B cell (primary cell): ENCODE data around the gene COQ9. TPM values are rescaled to one million over a fixed set of nuclear protein-coding genes. Genes with fewer than 3 reads are reported as not detected.

Experiments
- ATAC-seq: fragments of 200-7000 bp; cut with Tn5 transposase; one replicate; pipeline ENCODE4 v1.10.0; 2021; ENCODE audit warnings: low read depth, mild to moderate bottlenecking, moderate number of reproducible peaks, moderate library complexity
- CTCF ChIA-PET: fragments of 350-600 bp; sonication (Branson Sonifier 250); formaldehyde crosslinking; loops from one replicate; lab custom pipeline; 2021; ENCODE audit warnings: antibody characterized with exemption, inconsistent platforms; lab: Charles Lee
- POLR2A ChIA-PET: fragments of 350-600 bp; sonication (Branson Sonifier 250); formaldehyde crosslinking; loops from one replicate; lab custom pipeline; 2021; ENCODE audit warnings: antibody characterized with exemption; lab: Charles Lee
- DNase-seq: peaks from one replicate; pipeline ENCODE4 v3.0.0; 2013
- H2AFZ ChIP-seq: 2 replicates; pipeline ENCODE4 v1.6.1; 2012; ENCODE audit warnings: mild to moderate bottlenecking, low read depth, low read length; ENCODE audit not compliant: insufficient read depth, poor library complexity, severe bottlenecking
- H3K27ac ChIP-seq, 2 donors: 1 replicate in 1 of 2; 2 replicates in 1 of 2; pipeline ENCODE4 v1.5.1; 2012 to 2013; ENCODE audit warnings: low read length in 2 of 2, mild to moderate bottlenecking in 2 of 2, moderate library complexity in 1 of 2
- H3K27me3 ChIP-seq, 4 experiments: fragments of 200-600 bp in 1 of 4; sonication (generic) in 1 of 4; replicated peaks in 1 of 4; 1 replicate in 2 of 4; 2 replicates in 2 of 4; pipeline versions ENCODE4 v1.6.1 to v1.7.0; 2013 to 2016; ENCODE audit warnings: low read length in 3 of 4, mild to moderate bottlenecking in 2 of 4, mixed read lengths in 1 of 4, moderate library complexity in 1 of 4; ENCODE audit not compliant: insufficient read depth in 4 of 4, control insufficient read depth in 3 of 4; ENCODE audit errors: control extremely low read depth in 1 of 4
- H3K36me3 ChIP-seq, 2 experiments: replicated peaks in 1 of 2; 1 replicate in 1 of 2; 2 replicates in 1 of 2; pipeline versions ENCODE4 v1.6.1 to v1.7.1; 2013; ENCODE audit warnings: low read length in 1 of 2; ENCODE audit not compliant: insufficient read depth in 2 of 2, control insufficient read depth in 1 of 2; ENCODE audit errors: control extremely low read depth in 1 of 2, extremely low read depth in 1 of 2
- H3K4me1 ChIP-seq, 2 donors: fragments of 200-600 bp in 1 of 2; sonication (generic) in 1 of 2; 1 replicate in 1 of 2; 2 replicates in 1 of 2; pipeline versions ENCODE4 v1.5.1 to v1.6.1; 2013 to 2017; ENCODE audit warnings: low read length in 2 of 2; ENCODE audit not compliant: control insufficient read depth in 2 of 2, insufficient read depth in 2 of 2
- H3K4me2 ChIP-seq: replicated peaks from 2 replicates; pipeline ENCODE3; 2012; ENCODE audit warnings: mild to moderate bottlenecking, low read depth, low read length; ENCODE audit not compliant: poor library complexity, severe bottlenecking
- H3K4me3 ChIP-seq, 5 experiments: fragments of 200-600 bp in 1 of 5; sonication (generic) in 1 of 5; 1 replicate in 3 of 5; 2 replicates in 2 of 5; pipeline versions ENCODE4 v1.5.1 to v1.7.0; 2011 to 2016; ENCODE audit warnings: low read length in 4 of 5, mild to moderate bottlenecking in 4 of 5, low read depth in 2 of 5, control low read depth in 1 of 5, moderate library complexity in 1 of 5; ENCODE audit not compliant: insufficient read depth in 1 of 5; ENCODE audit errors: control extremely low read depth in 1 of 5, extremely low read depth in 1 of 5
- H3K79me2 ChIP-seq: fragments of 200-600 bp; sonication (generic); one replicate; pipeline ENCODE4 v1.6.0; 2016; ENCODE audit warnings: low read length; ENCODE audit not compliant: control insufficient read depth, insufficient read depth
- H3K9ac ChIP-seq: fragments of 200-600 bp; sonication (generic); 2 replicates; pipeline ENCODE4 v1.6.1; 2017; ENCODE audit warnings: mild to moderate bottlenecking, low read length, moderate library complexity
- H3K9me3 ChIP-seq, 3 donors: one replicate each; pipeline versions ENCODE4 v1.6.1 to v1.7.1; 2013; ENCODE audit warnings: low read length in 2 of 3; ENCODE audit not compliant: control insufficient read depth in 2 of 3, insufficient read depth in 1 of 3; ENCODE audit errors: control extremely low read depth in 1 of 3
- H4K20me1 ChIP-seq: 2 replicates; pipeline ENCODE4 v1.6.0; 2012; ENCODE audit warnings: mild to moderate bottlenecking, low read length; ENCODE audit not compliant: insufficient read depth, control insufficient read depth, poor library complexity, severe bottlenecking
- H3K27ac Mint-ChIP-seq: one replicate; pipeline ENCODE4 v1.8.0; 2021; ENCODE audit warnings: mixed read lengths
- H3K27me3 Mint-ChIP-seq: one replicate; pipeline ENCODE4 v1.8.0; 2021; ENCODE audit warnings: mixed read lengths
- H3K4me1 Mint-ChIP-seq: one replicate; pipeline ENCODE4 v1.8.0; 2021; ENCODE audit warnings: mixed read lengths
- H3K4me3 Mint-ChIP-seq: one replicate; pipeline ENCODE4 v1.8.0; 2021; ENCODE audit warnings: mixed read lengths
- H3K9me3 Mint-ChIP-seq: one replicate; pipeline ENCODE4 v1.8.0; 2022; ENCODE audit warnings: mixed read lengths; ENCODE audit not compliant: insufficient read depth
- EZH2 ChIP-seq: IDR thresholded peaks from 2 replicates; pipeline ENCODE4 v1.6.1; 2012; ENCODE audit warnings: borderline replicate concordance, low read depth, mild to moderate bottlenecking, moderate library complexity, low read length; ENCODE audit not compliant: insufficient read depth, poor library complexity, severe bottlenecking
- WGBS: methylation state at CpG from one replicate; pipeline ENCODE4 v1.1.5; 2013; ENCODE audit warnings: missing lambda C conversion rate; ENCODE audit not compliant: insufficient coverage; 5-methylcytosine and 5-hydroxymethylcytosine counted together
- intact Hi-C: fragments of 100-400 bp; cut with micrococcal nuclease; formaldehyde crosslinking; loops from one replicate; pipeline ENCODE4 v1.10.0; 2022
- polyA plus RNA-seq: library from polyadenylated mRNA; depleted of rRNA; stranded (reverse); fragments of >200 nt; gene quantifications from 2 replicates; pipeline ENCODE4 v1.2.3, GENCODE V29; 2012
- total RNA-seq, 2 donors: library from RNA; stranded (reverse); fragments of 120-200 nt in 1 of 2; gene quantifications; 1 replicate in 1 of 2; 2 replicates in 1 of 2; pipeline versions ENCODE4 v1.2.3 to v1.2.4, GENCODE V29; 2013 to 2022
- TF ChIP-seq, protein P1 (sequence below): fragments of 200-600 bp; IDR thresholded peaks from one replicate; pipeline ENCODE4 v1.8.0; 2022; ENCODE audit warnings: antibody characterized with exemption, mild to moderate bottlenecking

The COQ9 gene
- total and polyA plus RNA-seq, 2 donors (not counting 1 experiment from before 2014, with no cell fraction given), result 41.5 to 53.0 TPM

DNA sequence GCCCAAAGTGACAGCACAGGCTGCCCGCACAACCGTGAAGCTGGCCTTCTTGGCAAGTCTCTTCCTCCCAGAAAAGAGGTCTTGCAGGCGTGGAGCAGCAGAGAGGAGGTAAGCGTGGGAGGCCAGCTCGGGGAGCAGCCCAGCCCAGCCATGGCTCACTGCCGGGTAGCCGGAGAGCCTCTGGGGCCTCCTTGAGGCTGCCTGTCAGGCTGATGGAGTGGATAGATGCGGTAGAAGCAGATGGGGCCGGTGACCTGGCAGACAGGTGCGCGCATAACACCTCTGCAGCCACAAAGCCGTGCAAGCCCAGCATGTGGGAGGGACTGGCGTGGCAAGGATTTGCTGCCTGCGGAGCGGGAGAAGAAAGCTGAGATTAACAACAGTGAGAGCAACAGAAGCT lies 56.1 kb downstream of the COQ9 start:
- WGBS, result 82% methylated on average over 15 of the region's 15 CpGs

DNA sequence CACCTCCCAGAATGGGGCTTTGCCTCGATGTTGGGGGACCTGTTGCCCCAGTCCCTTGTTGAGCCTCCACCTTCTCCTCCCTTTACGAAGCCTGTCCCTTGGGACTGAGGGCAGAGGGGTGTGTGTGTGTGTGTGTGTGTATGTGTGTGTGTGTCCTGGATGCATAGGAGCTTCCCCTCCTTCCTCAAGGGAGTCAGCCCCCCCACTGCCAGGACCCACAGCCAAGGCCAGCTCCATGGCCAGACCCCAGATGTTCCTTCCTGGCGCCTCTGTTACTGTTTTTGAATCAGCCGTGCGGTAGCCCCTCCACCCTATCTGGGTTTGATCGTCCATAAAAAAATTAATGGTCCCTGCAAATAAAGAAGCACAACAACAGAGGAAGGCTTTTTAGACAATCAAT lies 56.7 kb downstream of the COQ9 start:
- ATAC-seq, result no peak
- no peak overlapping the region for H3K4me2 ChIP-seq
- Mint-ChIP-seq H3K9me3 (no peaks in the 10 kb centered on the region), H3K4me1 (no peaks in the 10 kb centered on the region), H3K27ac (no peak overlapping the region), H3K27me3 (peaks cover 23% of the 10 kb centered on the region), H3K4me3 (no peak overlapping the region)
- no peaks in the 10 kb centered on the region for H3K79me2 ChIP-seq
- CTCF ChIA-PET, result interaction anchor here (1.2 kb wide), 1 partner anchor 16 kb away, joined by 5 read pairs; no protein-coding TSS in a partner anchor
- intact Hi-C loops, result no loop called here
- POLR2A ChIA-PET, result no interaction called here
- no peak overlapping the region for H2AFZ ChIP-seq
- no peak overlapping the region for H3K27ac ChIP-seq
- no peaks in the 10 kb centered on the region for H3K27me3 ChIP-seq
- H3K9me3 ChIP-seq, result no peaks in the 10 kb centered on the region
- no peak for DNase-seq
- no peaks in the 10 kb centered on the region for H4K20me1 ChIP-seq
- TF ChIP-seq EZH2, result no peak
- TF ChIP-seq, protein P1, sequence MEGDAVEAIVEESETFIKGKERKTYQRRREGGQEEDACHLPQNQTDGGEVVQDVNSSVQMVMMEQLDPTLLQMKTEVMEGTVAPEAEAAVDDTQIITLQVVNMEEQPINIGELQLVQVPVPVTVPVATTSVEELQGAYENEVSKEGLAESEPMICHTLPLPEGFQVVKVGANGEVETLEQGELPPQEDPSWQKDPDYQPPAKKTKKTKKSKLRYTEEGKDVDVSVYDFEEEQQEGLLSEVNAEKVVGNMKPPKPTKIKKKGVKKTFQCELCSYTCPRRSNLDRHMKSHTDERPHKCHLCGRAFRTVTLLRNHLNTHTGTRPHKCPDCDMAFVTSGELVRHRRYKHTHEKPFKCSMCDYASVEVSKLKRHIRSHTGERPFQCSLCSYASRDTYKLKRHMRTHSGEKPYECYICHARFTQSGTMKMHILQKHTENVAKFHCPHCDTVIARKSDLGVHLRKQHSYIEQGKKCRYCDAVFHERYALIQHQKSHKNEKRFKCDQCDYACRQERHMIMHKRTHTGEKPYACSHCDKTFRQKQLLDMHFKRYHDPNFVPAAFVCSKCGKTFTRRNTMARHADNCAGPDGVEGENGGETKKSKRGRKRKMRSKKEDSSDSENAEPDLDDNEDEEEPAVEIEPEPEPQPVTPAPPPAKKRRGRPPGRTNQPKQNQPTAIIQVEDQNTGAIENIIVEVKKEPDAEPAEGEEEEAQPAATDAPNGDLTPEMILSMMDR, result no peak
- no peaks in the 10 kb centered on the region for H3K36me3 ChIP-seq
- H3K9ac ChIP-seq, result no peak overlapping the region
- WGBS, result 48% methylated on average over 3 of the region's 6 CpGs
- H3K4me3 ChIP-seq, result no peak overlapping the region
- H3K4me1 ChIP-seq, result no peaks in the 10 kb centered on the region

More for the DNA sequence above, 56.1 kb downstream of the COQ9 start:
- TF ChIP-seq EZH2, result no peak
- TF ChIP-seq, protein P1, result no peak
- no peak overlapping the region for H3K4me3 Mint-ChIP-seq
- no peaks in the 10 kb centered on the region for H3K79me2 ChIP-seq
- no peak overlapping the region for H3K4me2 ChIP-seq
- H3K4me3 ChIP-seq, result no peak overlapping the region
- H3K27me3 ChIP-seq, result no peaks in the 10 kb centered on the region
- no peak overlapping the region for H2AFZ ChIP-seq
- peaks cover 20% of the 10 kb centered on the region for H3K27me3 Mint-ChIP-seq
- no peaks in the 10 kb centered on the region for H3K9me3 Mint-ChIP-seq
- intact Hi-C loops, result no loop called here
- no peaks in the 10 kb centered on the region for H3K4me1 ChIP-seq
- no peaks in the 10 kb centered on the region for H3K36me3 ChIP-seq
- no peaks in the 10 kb centered on the region for H4K20me1 ChIP-seq
- H3K4me1 Mint-ChIP-seq, result no peaks in the 10 kb centered on the region
- no peak for DNase-seq
- no peak for ATAC-seq
- ChIA-PET POLR2A (no interaction called here), CTCF (no interaction called here)
- H3K9ac ChIP-seq, result no peak overlapping the region
- H3K27ac Mint-ChIP-seq, result no peak overlapping the region
- H3K9me3 ChIP-seq, result no peaks in the 10 kb centered on the region
- no peak overlapping the region for H3K27ac ChIP-seq
